Measurements from ENCODE around the gene PDGFRB.

DNA sequence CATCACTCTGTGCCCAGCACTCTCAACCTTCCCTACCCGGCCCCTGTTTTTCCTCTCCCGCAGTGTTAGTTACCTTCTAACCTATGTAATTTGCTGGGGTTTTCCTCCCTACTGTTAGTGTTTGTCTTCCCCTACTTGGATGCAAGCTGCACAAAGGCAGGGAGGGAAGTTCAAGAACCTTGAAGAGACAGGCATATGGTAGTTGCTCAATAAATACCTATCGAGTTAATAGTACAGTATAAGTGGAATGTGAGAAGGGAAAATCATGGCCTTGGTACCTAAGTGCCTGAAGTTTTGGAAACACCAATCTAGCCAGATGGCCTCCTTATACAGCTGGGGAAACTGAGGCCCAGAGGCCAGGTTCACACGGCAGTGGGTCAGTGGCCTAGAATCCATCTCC is 24.2 kb downstream of the PDGFRB start:
- TF ChIP-seq, protein P1, sequence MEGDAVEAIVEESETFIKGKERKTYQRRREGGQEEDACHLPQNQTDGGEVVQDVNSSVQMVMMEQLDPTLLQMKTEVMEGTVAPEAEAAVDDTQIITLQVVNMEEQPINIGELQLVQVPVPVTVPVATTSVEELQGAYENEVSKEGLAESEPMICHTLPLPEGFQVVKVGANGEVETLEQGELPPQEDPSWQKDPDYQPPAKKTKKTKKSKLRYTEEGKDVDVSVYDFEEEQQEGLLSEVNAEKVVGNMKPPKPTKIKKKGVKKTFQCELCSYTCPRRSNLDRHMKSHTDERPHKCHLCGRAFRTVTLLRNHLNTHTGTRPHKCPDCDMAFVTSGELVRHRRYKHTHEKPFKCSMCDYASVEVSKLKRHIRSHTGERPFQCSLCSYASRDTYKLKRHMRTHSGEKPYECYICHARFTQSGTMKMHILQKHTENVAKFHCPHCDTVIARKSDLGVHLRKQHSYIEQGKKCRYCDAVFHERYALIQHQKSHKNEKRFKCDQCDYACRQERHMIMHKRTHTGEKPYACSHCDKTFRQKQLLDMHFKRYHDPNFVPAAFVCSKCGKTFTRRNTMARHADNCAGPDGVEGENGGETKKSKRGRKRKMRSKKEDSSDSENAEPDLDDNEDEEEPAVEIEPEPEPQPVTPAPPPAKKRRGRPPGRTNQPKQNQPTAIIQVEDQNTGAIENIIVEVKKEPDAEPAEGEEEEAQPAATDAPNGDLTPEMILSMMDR (IDR thresholded peaks at IDR 0.05) = no peak
- no peak for TF ChIP-seq POLR2A (IDR thresholded peaks at IDR 0.05)

Measured in ovary (tissue), 3 donors.